DMS53 treated with DMSO at 0.1 percent for 48 hours (cell line): ENCODE results near the gene UTP11.

Experiments
- DNase-seq: peaks from one replicate; lab custom pipeline; 2025; ENCODE audit not compliant: unreplicated experiment; lab: John Stamatoyannopoulos, UW

UTP11 gene

DNA sequence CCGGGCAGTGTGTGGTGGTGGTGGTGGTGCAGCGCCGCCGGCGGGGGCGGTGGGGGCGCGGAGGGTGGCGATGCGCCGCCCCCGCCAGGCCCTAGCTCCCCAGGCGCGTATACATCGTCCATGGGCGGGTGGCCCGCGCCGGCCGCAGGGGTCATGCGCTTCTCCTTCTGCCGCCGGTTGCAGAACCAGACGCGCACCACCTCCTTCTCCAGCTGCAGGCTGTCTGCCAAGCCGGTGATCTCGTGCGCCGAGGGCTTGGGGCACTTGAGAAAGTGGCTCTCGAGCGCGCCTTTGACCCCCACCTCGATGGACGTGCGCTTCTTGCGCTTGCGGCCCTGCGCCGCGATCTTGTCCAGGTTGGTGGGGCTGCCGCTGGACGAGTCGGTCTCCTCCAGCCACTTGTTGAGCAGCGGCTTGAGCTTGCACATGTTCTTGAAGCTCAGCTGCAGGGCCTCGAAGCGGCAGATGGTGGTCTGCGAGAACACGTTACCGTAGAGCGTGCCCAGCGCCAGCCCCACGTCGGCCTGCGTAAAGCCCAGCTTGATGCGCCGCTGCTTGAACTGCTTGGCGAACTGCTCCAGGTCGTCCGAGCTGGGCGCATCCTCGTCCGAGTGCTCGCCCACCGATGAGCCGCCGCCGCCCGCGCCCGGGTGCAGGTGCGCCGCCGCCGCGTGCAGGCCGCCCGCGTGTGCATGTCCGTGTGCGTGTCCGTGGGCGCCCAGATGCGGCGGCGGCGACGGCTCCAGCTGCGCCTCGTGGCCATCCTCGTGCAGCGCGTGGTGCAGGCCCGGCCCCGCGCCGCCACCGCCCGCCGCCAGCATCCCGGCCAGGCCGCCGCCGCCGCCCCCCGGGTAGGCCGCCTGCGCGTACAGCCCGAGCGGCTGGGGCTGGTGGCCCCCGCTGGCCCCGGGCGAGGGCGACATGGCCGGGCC, 33.1 kb downstream of the UTP11 start:
- DNase-seq: no peak

DNA sequence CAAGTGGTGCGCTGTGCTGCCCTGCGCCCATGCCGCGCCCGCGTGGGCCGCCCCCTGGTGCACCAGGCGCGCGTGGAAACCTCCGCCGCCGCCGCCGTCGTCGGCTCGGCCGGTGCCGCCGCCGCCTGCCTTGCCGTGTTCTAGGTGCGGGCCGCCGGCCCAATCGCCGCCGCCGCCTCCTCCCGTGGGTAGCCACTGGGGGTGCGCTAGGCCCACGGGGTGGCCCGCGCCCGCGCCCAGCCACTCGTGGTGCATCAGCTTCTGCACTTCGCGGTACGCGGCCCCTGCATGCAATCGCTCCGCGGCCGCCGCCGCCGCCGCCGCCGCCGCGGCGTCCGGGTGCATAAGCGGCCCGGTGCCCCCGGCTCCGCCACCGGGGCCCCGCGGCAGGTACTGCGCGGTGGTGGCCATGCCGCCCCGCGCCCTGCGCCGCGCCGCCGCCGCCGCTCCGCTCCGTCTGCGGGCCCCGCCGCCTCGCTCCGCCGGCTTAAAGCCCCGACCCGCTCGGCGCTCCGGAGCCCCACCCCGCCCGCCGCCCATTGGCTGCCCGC, 33.9 kb downstream of the UTP11 start, which contains the start of gene POU3F1:
POU3F1 (minus strand) TSS at position 461 of the 551 bp plus-strand sequence; CDS start at position 411, 50 bp downstream.
- DNase-seq: no peak

DNA sequence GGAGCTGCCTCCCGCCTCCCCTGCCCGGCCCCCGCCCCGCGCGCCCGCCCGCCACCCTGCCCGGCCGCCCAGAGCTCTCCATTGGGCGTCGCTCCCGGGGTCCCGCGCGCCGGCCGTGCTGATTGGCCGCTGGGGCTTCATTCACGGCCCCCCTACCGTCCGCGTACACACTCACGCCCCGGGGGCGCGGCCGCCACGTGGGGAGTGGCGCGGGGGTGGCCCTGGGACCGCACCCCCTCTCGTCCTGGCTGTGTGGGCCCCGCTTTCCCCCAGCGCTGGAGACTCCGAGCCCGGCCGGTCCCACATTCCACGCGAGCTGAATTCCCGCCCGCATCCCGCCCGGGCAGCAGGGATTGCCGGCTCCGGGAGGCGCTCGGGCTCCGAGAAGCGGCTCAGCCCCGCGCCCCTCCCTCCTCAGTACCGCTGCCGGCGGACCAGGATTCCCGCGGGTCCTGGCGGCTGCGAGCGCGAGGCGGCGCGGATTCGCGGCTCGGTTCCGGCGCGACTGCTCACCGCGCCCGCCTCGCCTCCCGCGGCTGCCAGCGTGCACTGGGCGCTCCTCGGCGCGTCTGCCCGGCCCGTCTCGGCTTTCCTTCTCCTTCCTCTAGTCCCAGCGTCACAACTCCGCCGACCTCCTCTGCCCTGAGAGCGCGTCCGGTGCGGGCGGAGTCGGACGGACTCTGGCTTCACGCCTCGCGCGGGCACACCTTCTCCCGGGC, 34.5 kb downstream of the UTP11 start:
- peak; percentile 41 for DNase-seq

DNA sequence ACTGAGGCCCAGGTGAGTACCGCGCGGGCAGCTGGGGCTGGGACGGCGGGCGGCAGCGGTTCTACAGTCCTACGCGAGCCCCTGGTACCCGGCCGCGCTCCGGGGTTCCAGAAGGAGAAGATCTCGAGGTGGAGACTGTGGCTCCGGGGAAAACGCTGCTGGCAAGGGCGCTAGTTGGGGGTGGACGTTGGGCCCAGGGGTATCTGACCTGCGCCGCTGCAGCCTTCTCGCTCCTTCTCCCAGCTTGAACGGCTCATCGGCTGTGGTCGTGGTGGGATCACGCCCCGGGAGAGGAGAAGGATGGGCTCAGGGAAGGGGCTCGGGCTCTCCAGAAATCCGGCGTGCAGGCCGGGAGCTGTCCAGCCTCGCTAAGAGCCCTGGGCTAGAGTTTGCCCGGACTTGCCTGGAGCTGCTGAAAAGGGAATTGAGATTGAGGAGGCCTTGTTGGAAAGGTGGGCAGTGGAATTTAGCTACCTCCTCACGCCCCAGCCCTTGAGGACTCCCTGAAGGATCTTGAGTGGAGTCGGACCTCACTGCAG, 35.1 kb downstream of the UTP11 start:
- no peak for DNase-seq

DNA sequence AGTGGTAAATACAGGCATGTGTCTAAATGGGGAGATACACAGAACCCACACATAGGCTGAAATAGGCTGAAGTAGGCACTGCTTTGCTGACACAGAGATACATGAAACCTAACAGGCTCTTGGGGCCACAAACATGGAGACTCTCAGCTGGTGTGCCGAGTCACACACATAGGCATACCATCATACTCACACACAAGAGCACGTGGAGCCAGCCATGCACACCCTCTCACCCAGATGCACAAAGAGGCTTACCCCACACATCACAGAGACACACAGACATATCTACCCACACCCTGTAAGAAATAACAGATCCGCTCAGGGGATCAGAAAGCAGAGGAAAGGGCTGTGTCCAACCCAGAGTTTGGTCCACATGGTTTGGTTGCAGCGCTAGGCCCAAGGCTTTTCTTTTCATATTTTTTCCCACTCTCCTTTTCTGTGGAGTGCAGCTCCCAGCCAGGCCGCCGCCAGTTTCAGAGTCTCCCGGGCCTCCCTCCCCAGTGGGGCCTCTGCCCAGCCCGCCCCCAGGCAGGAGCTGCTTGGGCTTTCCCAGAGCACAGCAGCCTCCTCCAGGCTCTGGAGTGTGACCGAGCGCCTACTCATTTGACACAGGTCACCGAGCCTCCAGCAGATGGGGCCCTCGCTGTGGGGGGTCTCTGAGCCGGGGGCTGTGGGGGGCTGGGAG, 38.0 kb downstream of the UTP11 start:
- no peak for DNase-seq

DNA sequence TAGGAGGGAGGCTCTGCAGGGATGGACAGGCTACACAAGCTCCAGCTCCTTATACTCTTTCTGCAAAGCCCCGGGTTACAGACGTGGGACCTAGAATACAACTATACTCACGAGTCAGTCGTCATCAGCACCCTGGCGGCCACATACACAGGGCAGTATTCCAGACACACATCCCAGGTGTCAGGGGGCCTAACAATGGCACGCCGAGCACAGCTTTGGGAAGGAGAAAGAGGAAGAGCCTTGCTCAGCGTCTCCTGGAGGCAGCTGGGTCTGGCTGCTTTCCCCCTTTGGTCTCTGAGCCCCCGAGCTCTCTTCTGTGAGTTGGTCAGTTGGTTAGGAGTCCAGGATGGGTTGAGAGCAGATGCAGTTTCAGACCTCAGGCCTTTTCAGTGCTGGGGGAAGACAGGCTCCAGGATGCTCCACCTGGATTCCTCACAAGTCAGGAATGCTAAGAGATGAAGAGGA, 38.6 kb downstream of the UTP11 start:
- no peak for DNase-seq

DNA sequence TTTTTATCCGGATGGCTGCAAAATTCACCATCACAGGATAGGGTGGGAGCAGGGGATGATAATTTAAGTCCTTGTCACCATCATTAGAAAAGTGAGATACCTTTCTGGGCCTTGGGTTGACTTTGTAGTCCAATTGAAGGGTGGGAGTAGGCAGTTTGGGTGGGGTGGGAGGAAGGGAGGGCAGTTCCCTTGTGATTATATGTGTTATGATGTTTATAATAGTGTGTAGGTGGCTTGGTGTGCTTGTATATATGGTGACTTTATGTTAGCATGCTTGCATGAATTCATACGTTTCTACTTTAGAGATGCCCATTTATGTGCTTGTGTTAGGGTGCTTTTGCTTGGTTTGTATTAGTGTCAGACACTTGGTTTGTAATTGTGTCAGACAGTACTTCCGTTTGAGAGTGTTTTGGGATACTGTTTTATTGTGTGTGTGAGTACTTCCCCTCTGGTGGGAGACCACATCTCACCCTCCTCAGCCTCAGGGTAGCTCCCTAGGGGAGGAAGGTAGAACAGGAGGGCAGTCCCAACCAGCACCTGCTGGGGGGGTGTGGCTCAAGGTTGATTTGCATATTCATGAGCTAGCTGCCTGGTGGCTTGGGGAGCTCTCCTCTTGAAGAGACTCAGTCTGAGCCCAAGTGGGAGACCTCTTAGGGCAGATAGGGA, 40.3 kb downstream of the UTP11 start:
- DNase-seq: no peak

DNA sequence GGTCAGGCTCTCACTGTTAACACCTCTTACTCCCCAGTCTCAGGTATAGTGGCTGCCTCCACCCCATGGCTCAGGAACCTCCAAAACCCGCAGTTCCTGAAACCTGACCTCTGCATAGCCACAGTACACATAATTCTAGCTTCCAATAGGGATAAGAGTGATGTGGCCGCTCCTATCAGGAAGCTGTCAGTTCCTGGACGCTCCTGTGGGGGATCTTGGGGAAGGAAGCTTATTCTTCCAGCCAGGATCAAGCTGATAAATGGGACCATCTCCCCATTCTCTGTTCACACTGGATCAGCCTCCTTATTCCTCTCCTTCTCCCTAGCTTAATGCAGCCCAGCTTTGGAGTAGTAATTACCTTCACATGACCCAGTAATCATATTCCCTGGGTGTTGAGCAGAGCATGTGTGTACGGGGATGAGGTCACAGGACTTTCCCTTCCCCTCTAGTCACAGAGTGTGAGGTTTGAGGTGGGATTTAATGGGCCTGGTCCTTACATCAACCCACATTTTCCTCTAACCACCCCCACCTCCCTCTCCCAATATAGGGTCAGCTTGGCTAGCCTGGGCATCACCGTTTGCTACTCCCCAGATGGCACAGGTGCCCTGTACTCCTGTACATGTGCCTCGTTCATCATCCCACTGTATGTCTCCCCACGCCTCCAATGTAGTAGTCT, 41.0 kb downstream of the UTP11 start:
- no peak for DNase-seq

DNA sequence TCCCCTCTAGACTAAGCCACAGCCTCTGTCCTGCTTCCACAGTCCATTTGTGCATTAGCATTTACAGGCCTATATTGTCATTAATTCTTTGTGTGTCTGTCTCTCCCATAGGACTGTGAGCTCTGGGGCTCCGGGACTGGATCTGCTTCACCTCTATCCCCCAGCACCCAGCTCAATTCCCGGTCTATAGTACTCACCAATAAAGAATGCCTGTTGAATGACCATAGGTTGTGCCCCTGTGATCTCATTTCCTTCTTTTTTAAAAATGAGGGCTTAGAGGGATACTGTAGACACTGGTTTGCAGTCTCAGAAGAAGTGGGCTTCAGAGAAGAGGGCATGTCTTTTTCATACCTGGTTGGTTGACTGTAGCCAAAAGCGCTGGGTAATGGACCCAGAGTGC, 42.9 kb downstream of the UTP11 start:
- no peak for DNase-seq

DNA sequence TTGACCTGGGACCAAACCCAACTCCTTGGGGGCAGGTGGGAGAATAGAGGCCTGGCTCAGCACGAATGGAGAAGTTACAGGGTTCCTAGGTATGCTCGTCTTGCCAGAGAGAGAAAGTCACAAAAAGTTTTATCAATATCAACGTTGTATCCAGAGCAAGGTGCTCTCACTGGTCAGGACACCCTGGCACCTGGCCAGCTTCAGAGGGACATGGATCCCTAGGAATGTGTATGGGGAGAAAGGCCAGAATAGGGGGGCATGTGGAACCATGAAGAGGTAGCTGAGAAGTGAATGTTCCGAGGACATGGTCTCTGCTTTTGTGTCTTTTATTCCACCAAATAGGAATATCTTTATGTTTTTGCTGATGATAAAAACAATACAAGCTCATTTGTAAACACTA, 43.4 kb downstream of the UTP11 start:
- no peak for DNase-seq

DNA sequence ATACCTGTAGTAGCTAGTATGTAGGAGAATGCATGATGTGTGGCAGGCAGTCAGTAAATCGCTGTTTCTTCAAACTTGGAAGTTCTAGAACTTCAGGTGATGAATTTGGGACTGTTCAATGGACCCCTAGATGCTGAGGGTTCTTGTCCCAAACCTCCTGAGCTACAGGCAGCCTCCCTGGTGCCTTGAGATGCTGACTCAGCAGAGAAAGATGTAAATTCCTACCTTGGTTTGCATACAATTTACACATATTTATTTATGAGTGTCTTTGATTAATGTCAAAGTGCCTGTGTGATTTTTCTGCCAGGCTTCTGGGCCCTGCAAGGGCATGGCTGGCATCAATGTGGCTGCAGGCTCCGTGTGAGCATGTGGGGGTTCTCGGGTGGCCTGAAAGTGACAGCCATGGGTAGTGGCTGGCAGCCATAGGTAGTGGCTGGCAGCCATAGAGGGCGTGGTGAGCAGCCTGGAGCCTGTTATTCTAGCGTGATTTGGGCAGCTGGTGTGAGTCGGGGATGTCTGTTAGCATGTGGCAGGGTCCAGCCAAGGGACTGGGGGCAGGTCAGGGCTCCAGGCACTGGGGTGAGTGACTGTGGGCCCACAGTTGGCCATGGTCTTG, 47.2 kb downstream of the UTP11 start:
- no peak for DNase-seq

DNA sequence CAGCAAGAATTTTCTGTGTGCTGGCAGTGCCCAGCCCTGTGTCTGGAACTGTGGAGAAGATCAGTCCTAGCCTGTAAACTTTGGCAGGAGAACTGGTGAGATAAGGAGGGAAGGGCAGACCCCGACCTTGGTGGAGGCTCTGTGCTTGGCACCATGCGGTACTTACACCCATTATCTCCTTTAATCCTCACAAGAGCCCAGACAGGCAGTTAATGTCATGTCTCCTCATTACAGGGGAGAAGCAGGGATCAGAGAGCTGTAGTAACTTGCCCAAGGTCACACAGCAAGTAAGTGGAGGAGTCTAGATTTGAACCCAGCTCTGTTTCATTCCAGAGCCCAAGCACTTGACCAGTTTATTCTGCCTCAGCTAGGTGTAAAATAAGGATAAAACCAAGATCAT, 48.0 kb downstream of the UTP11 start:
- DNase-seq: no peak

DNA sequence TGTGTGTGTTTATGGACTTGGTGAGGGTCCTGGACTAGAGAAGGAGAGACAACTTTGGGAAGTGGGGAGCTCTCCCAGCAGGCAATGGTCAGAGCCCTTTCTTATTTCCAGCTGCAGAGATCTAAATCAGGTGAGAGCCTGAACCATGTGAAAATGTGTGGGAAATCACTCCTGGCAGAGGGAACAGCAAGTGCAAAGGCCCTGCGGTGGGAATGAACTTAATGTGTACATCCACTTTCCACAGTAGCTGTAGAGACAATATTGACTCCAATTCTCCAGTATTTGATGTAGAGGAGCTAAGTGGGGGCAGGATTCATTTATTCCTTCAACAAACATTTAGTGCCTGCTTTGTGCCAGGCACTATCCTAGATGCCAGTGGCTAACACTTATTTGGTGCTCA, 48.8 kb downstream of the UTP11 start:
- DNase-seq: no peak

DNA sequence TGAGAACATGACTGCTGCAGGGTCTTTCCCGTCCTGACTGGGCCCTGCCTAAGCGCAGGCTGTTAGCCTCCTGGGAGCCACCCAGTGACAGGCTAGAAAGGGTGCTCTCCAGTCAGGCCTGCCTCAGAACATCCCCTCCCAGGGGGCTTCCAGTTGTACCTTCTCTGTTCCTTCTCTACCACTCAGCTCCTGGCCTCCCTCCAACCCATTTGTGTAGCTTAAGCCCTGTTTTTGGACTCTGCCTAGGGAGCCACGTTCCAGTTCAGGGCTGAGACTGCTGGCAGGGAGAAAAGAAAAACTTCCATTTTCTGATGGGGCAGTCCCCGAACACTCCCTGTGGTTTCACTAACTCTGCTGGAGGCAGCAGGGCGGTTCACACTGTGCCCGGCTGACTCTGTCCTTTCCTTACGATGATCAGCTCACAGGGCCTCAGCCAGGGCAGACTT, 49.4 kb downstream of the UTP11 start:
- no peak for DNase-seq

DNA sequence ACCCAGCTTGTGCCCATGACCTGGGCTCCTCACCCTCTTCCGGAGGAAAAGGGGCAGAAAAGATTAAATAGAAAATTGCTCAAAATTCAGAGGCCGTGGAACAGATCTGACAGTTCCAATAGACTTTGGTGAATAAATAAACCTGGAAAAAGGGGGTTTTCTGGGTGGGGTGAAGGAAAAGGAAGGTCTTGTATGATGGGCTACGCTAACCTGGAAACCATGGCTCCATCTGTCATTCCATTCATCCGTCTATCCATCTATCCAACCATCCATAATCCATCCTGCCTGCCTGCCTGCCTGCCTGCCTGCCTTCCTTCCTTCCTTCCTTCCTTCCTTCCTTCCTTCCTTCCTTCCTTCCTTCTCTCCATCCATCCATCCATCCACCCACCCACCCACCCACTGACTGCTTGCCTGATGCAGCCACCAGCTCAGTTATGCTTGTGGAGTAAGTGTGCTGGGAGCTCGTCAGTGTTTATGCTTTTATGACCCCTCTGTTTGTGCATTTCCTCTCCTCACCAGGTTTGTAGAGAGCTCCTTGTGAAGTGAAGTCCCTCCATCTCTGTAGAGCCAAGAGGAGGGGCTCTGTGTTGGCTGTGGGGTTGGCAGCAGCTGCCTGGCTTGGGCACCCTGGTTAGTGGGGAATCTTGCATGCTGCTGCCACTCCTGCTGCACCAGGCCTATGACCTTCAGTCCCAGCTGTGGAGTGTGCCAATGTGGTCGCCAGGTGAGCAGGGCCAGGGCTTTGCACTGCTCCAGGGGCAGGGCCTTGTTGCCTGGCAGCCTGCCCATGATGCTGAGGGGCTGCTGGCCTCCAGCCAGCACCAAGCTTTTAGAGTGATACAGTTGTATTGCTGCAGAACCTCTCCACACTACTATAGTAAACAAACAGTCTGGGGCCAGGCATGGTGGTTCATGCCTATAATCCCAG, 50.1 kb downstream of the UTP11 start:
- no peak for DNase-seq

DNA sequence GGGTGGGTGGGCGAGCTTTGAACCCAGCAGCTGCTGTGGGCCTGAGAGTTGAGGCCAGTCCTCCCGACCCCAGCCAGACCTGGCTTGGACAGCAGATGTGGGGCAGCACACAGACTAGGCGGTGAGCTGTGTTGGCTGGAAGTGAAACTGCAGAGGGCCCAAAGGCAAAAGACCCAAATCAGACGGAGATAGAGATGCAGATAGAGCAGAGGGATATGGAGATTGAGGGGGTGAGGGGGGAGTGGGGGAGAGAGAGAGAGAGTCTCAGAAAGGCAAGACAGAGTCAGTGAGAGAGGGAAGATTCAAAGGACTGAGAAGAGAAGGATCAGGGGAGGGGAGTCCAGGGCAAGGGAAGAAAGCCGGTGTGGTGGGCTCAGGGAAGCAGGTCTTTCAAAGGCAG, 51.1 kb downstream of the UTP11 start:
- no peak for DNase-seq

DNA sequence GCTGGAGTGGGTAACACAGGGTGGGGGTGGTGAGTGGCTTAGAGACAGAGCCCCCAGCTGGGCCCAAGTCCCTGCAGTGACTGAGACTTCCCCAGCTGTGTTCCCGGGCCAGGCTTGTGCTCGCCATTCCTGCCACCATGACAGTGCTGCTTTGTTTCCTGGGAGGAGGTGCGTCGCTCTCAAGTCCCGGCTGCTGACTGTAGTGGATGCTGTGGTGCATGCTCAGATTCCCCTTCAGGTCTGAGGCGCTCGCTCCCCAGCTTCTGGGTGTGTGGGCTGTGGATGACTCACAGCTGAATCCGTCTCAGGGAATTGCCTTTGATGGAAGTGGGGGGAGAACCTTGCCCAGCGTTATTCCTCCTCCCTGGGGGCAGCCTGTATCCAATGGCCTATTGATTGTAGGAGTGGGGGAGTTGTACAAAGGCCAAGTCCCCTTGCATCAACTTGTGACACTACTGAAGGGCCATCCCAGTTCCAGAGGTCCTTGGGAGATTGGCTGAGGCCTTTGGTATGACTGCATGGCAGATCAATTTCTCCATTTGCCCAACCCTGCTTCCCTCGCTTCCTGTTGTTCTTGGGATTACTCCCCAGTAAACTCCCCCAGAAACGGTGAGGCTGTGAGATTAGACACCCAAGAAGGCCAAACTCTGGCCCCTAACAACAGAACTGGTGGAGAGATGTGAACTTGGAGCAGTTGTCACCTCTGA, 51.8 kb downstream of the UTP11 start:
- DNase-seq: no peak
